ENCODE measurements around the gene CFAP68. TPM values are rescaled to one million over a fixed set of nuclear protein-coding genes. Genes with fewer than 3 reads are reported as not detected.
A peak's percentile ranks its signal among the peaks of the same experiment; 100 is the strongest.

Gene CFAP68
- total RNA-seq (10 to 100 TPM; 11.9 to 38.7 (median 31.8) TPM), polyA plus RNA-seq (10 to 100 TPM; 12.9 to 39.5 TPM)
- long read RNA-seq, donor 1, transcript C11orf1-201 (4 exons, 2,885 nt) = major isoform, 10 of 14 reads
- long read RNA-seq, donor 1, partial matches to known transcripts = 0 of 14 reads
- long read RNA-seq, donor 1, other reads (novel, unspliced or antisense) = 2 of 14 reads
- long read RNA-seq, donor 2, partial matches to known transcripts = 0 of 7 reads
- long read RNA-seq, donor 2, other reads (novel, unspliced or antisense) = 1 of 7 reads
- long read RNA-seq, donor 3, partial matches to known transcripts = 0 of 6 reads
- long read RNA-seq, donor 3, other reads (novel, unspliced or antisense) = 1 of 6 reads

- intact Hi-C loops (cut with DNase I) = loop anchor here in 9 of 10 donors (1.0 to 10.0 kb wide), 17 partner anchors 33 to 208 kb away; partner anchors contain the start of genes SDHD (in 6 of the 9), TIMM8B (in 6 of the 9), HSPB2 (in 3 of the 9) and CRYAB (in 1 of the 9)
- Histone ChIP-seq H3K4me1 (peaks cover 0 to 24% (median 12%) of the 10 kb centered on the region in 12 donors), H3K9me3 (no peaks in the 10 kb centered on the region), H3K4me3 (peak within 1 kb of the TSS; percentile 41 to 84 (median 72)), H3K36me3 (peaks cover 0 to 37% (median 14%) of the 10 kb centered on the region in 9 donors), H3K27ac (peak within 1 kb of the TSS; percentile 90 to 98 (median 93)), H3K27me3 (no peaks in the 10 kb centered on the region)
- peak; percentile 97 to 98 (median 98) for DNase-seq
- WGBS, 4 donors = 0 to 1% (median 0%) methylated on average over 31 to 55 of the region's 55 CpGs
- peak; percentile 93 to 96 (median 95) for ATAC-seq
- peak; percentile 91 to 99 (median 96) for TF ChIP-seq CTCF (IDR thresholded peaks at IDR 0.05)
- peak in 1 of 2 donors; percentile 65 for TF ChIP-seq POLR2A (IDR thresholded peaks at IDR 0.05)
Observed at GRCh38 chr11:111878849-111879636, at the start of gene CFAP68, which contains the start of gene FDXACB1. CFAP68 (plus strand) TSS chr11:111879541; CDS start chr11:111879561, 20 bp downstream. FDXACB1 (minus strand) TSS chr11:111879165; CDS start chr11:111879132, 33 bp downstream.

- intact Hi-C loops (cut with DNase I) = loop anchor here in 5 of 10 donors (2.0 to 10.0 kb wide), 5 partner anchors 49 to 231 kb away; partner anchors contain the start of gene SIK2 (in 1 of the 5)
Observed at GRCh38 chr11:111833524-111833923, 45.8 kb upstream of the CFAP68 start.

GRCh38 chr11:111834432-111835163 lies 44.7 kb upstream of the CFAP68 start:
- intact Hi-C loops (cut with DNase I) = loop anchor here in 4 of 10 donors (5.0 to 10.0 kb wide), 4 partner anchors 50 to 232 kb away; partner anchors contain the start of gene SIK2 (in 1 of the 4)
- no peak for ATAC-seq
- no peaks in the 10 kb centered on the region for H3K9me3 ChIP-seq
- no peaks in the 10 kb centered on the region for H3K27me3 ChIP-seq
- H3K4me3 ChIP-seq = no peak overlapping the region
- TF ChIP-seq CTCF (IDR thresholded peaks at IDR 0.05) = no peak
- TF ChIP-seq POLR2A (IDR thresholded peaks at IDR 0.05) = no peak
- no peak overlapping the region for H3K27ac ChIP-seq
- peaks cover 0 to 7% (median 0%) of the 10 kb centered on the region in 12 donors for H3K4me1 ChIP-seq
- WGBS, 4 donors = 93 to 96% (median 94%) methylated on average over 3 of the region's 3 CpGs
- H3K36me3 ChIP-seq = peaks cover 0 to 92% (median 48%) of the 10 kb centered on the region in 9 donors
- no peak for DNase-seq

More at GRCh38 chr11:111833524-111833923, 45.8 kb upstream of the CFAP68 start:
- no peaks in the 10 kb centered on the region for H3K9me3 ChIP-seq
- peaks cover 0 to 92% (median 48%) of the 10 kb centered on the region in 9 donors for H3K36me3 ChIP-seq
- WGBS, 4 donors = 48 to 68% (median 55%) methylated on average over 4 of the region's 4 CpGs
- H3K4me1 ChIP-seq = peaks cover 0 to 7% (median 0%) of the 10 kb centered on the region in 12 donors
- ATAC-seq (peak in 1 of 4 donors; percentile 47), DNase-seq (no peak)
- H3K27me3 ChIP-seq = no peaks in the 10 kb centered on the region
- no peak overlapping the region for H3K4me3 ChIP-seq
- no peak overlapping the region for H3K27ac ChIP-seq
- TF ChIP-seq POLR2A (IDR thresholded peaks at IDR 0.05) = no peak
- peak in 7 of 12 donors; percentile 10 to 41 (median 21) for TF ChIP-seq CTCF (IDR thresholded peaks at IDR 0.05)

Data from heart left ventricle (tissue), 16 donors.